8988T (cell line): ENCODE data around the gene RHBDF2.
A peak's percentile ranks its signal among the peaks of the same experiment; 100 is the strongest.
"Not testable (repeated sequence)": the region's sequence is repeated elsewhere in the genome, so short reads cannot be mapped to it uniquely, and the experiment has no call there.

Experiments used
- DNase-seq: peaks from one replicate; pipeline ENCODE4 v3.0.0; 2011

The RHBDF2 gene

GRCh38 chr17:76537578-76538280 is 36.5 kb upstream of the RHBDF2 start, which contains the start of gene CYGB:
CYGB (minus strand) TSS chr17:76537709; CDS start chr17:76537542, 167 bp downstream.
- DNase-seq, result peak; percentile 40

- DNase-seq, result peak; percentile 61
These were observed 36.0 kb upstream of the RHBDF2 start for GRCh38 chr17:76537288-76537577.

- DNase-seq, result no peak
These were observed 35.5 kb upstream of the RHBDF2 start for GRCh38 chr17:76536511-76537287.

- DNase-seq, result no peak
These were observed 34.7 kb upstream of the RHBDF2 start for GRCh38 chr17:76535788-76536510.

- DNase-seq, result no peak
These were observed 33.9 kb upstream of the RHBDF2 start for GRCh38 chr17:76534831-76535732.

- DNase-seq, result not testable (repeated sequence)
These were observed 32.6 kb upstream of the RHBDF2 start for GRCh38 chr17:76533640-76534359.

- DNase-seq, result no peak
These were observed 30.9 kb upstream of the RHBDF2 start for GRCh38 chr17:76532072-76532651.

- no peak for DNase-seq
These were observed 30.3 kb upstream of the RHBDF2 start for GRCh38 chr17:76531486-76532038.

GRCh38 chr17:76530811-76531485 is 29.7 kb upstream of the RHBDF2 start:
- DNase-seq, result no peak

GRCh38 chr17:76530095-76530723 is 29.0 kb upstream of the RHBDF2 start:
- no peak for DNase-seq

GRCh38 chr17:76529224-76530094 is 28.2 kb upstream of the RHBDF2 start:
- no peak for DNase-seq

GRCh38 chr17:76528528-76529223 is 27.5 kb upstream of the RHBDF2 start:
- DNase-seq, result no peak

- DNase-seq, result no peak
These were observed 26.9 kb upstream of the RHBDF2 start for GRCh38 chr17:76528156-76528527.

- DNase-seq, result no peak
These were observed 26.3 kb upstream of the RHBDF2 start for GRCh38 chr17:76527430-76528111.

- DNase-seq, result not testable (repeated sequence)
These were observed 25.8 kb upstream of the RHBDF2 start for GRCh38 chr17:76527016-76527415.

- not testable (repeated sequence) for DNase-seq
These were observed 24.2 kb upstream of the RHBDF2 start for GRCh38 chr17:76525513-76525833.

GRCh38 chr17:76524598-76525512 is 23.6 kb upstream of the RHBDF2 start:
- DNase-seq, result no peak
